ENCODE results near the gene PI4KA.
"Not testable (repeated sequence)": the region's sequence is repeated elsewhere in the genome, so short reads cannot be mapped to it uniquely, and the experiment has no call there.

The PI4KA gene

GRCh38 chr22:20844055-20845037 is 14.3 kb downstream of the PI4KA start:
- no peak for DNase-seq

- DNase-seq = peak; percentile 47
Measured at GRCh38 chr22:20843501-20843900, 15.1 kb downstream of the PI4KA start.

- no peak for DNase-seq
Measured at GRCh38 chr22:20840646-20841371, 17.8 kb downstream of the PI4KA start.

- DNase-seq = no peak
Measured at GRCh38 chr22:20839837-20840645, 18.6 kb downstream of the PI4KA start.

DNA sequence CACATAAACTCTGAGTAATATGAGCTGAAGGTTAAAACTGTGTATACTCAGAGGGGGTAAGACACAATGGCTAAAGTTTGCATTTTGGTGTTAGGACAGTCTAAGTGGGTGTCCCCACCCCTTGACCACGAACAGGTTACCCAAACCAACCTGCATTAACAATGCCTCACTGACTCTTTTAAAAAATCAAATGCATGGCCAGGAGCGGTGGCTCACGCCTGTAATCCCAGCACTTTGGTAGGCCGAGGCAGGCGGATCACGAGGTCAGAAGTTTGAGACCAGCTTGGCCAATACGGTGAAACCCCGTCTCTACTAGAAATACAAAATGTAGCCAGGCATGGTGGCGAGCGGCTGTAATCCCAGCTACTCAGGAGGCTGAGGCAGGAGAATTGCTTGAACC is 19.3 kb downstream of the PI4KA start:
- not testable (repeated sequence) for DNase-seq

DNA sequence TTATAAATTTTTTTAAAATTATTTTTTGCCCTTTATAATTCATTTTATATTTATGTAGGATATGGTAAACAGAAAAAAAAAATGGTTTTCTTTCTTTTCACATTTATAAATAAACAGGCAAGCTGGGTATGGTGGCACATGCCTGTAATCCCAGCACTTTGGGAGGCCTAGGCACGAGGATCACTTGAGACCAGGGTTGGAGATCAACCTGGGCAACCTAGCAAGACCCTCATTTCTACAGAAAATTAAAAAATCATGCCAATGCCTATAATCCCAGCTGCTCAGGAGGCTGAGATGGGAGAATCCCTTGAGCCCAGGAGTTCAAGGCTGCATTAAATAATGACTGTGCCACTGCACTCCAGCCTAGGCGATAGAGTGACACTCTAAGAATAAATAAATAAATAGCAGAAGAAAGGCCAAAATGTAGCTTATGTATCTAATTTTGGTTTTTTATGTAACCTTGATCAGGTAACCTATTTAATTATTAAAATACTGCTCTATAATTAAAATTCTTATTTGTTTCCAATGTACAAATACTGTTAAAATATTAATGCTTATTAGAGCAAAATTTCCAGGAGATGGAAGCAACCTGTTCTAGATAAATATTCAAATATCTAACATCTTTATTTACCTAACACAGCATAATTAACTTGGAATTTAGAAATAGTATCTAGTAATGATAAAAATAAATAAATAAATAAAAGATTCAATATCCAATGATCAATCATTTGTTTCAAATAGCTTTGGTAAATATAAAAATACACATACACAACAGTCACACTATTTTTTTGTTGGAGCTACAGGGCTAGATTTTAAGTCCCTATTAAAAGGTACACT is 21.4 kb downstream of the PI4KA start:
- no peak for DNase-seq

DNA sequence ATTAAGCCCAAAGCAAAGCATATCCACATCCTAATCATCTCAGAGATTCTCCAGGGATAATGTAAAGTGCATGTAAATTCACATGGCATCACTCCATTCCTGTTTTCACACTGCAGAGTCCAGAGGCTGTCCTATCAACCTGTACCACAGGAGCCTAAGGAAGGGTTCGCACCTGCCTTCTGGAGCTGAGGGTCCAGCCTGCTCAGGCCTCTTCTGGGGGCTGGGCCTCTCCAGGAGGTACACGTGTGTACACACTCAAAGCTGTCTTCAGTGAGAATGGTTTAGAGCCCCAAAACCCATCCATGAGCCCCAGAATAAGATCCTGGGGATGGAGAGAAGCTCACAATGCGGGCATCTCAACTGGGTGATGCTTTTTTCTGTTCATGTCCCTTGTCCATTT is 23.9 kb downstream of the PI4KA start:
- DNase-seq = no peak

DNA sequence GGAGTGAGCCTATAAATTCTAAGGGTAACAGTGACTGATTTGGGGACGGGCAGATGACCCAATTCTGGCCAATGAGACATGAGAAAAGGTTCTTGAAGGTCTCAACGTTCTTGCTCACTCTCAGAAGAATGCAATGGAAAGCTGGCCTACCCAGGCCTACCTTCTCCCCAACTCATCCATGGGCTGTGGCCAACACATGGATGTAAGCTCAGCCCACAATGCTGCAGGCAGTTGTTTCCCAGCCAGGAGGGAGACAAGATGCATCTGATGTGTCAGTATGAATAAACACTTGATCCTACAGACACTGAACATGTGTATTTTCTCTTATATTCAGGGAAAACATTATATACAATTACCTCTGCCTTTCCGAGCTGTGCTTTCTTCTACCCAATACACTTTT is 24.4 kb downstream of the PI4KA start:
- DNase-seq = no peak

- no peak for DNase-seq
Measured at GRCh38 chr22:20833225-20833665, 25.4 kb downstream of the PI4KA start.

DNA sequence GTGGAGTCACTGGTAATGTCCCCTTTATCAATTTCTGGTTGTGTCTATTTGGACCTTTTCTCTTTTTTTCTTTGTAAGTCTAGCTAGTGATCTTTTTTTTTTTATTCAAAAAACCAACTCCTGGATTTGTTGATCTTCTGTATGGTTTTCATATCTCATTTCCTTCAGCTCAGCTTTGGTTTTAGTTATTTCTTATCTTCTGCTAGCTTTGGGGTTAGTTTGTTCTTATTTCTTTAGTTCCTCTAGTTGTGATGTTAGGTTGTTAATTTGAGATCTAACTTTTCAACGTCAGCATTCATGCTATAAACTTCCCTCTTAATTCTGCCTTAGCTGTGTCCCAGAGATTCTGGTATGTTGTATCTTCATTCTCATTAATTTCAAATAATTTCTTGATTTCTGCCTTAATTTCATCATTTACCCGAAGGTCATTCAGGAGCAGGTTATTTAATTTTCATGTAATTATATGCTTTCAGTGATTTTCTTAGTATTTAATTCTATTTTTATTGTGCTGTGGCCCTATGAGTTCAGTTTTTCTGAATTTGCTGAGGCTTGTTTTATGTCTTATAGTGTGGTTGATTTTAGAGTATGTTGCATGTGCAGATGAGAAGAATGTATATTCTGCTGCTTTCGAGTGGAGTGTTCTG is 29.0 kb downstream of the PI4KA start:
- DNase-seq = no peak

GRCh38 chr22:20826373-20827152 is 32.0 kb downstream of the PI4KA start:
- not testable (repeated sequence) for DNase-seq

- no peak for DNase-seq
Measured at GRCh38 chr22:20825624-20826023, 33.0 kb downstream of the PI4KA start.

DNA sequence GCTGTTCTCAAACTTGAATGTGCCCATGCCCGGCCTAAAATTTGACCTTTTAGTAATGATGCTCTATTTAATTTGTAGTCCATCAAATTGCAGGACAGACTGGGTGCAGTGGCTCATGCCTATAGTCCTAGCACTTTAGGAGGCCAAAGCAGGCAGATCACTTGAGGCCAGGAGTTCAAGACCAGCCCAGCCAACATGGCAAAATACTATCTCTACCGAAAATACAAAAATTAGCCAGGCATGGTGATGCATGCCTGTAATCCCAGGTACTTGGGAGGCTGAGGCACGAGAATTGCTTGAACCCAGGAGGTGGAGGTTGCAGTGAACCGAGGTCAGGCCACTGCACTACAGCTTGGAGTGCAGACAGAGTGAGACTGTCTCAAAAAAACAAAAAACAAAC is 33.4 kb downstream of the PI4KA start:
- not testable (repeated sequence) for DNase-seq

- DNase-seq = no peak
Measured at GRCh38 chr22:20823264-20823663, 35.3 kb downstream of the PI4KA start.

DNA sequence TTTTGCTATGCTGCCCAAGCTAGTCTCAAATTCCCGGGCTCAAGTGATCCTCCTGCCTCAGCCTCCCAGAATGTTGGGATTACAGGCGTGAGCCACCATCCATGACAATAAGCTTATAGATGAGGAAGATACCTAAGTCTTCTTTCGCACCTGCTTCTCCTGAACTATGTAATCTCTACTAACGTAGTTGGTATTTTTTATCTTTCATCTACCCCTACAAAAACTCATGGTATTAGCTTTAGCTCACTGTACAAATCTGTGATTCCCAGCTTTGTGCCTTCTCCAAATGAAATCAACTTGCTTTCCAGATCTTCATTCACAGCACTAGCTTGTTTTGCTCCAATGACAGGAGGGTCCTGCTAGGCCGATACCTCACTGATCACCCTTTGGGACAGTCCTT is 36.4 kb downstream of the PI4KA start:
- no peak for DNase-seq

DNA sequence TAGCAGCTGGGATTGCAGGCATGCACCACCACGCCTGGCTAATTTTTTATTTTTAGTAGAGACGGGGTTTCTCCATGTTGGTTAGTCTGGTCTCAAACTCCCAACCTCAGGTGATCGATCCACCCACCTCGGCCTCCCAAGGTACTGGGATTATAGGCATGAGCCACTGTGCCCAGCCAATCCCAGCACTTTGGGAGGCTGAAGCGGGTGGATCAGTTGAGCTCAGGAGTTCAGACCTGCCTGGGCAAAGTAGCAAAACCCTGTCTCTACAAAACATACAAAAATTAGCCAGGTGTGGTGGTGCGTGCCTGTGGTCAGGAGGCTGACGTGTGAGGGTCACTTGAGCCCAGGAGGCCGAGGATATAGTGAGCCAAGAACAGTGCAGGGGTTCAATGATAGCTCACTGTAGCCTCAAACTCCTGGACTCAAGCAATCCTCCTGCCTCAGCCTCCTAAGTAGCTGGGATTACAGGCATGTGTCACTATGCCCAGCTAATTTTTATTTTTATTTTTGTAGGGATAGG is 36.8 kb downstream of the PI4KA start:
- not testable (repeated sequence) for DNase-seq

- DNase-seq = no peak
Measured at GRCh38 chr22:20819471-20819870, 39.1 kb downstream of the PI4KA start.

- no peak for DNase-seq
Measured at GRCh38 chr22:20818471-20818870, 40.1 kb downstream of the PI4KA start.

DNA sequence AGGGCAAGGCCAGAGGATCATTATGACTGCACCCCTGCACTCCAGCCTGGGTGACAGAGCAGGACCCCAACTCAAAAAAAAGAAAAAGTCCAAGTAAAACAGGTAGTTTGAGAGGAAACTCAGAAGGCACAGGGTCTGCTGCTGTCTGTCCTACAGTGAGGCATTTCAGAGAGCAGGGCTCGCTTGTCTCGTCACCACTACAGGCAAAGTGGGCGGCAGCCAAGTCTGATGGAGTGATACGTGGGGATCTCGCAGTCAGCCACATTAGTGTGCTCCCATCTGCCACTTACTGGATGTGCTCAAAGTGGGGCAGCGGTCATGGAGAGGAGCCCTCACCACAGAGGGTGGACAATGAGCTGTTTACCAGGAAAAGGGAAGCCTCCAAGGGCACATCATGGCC is 42.1 kb downstream of the PI4KA start:
- no peak for DNase-seq

DNA sequence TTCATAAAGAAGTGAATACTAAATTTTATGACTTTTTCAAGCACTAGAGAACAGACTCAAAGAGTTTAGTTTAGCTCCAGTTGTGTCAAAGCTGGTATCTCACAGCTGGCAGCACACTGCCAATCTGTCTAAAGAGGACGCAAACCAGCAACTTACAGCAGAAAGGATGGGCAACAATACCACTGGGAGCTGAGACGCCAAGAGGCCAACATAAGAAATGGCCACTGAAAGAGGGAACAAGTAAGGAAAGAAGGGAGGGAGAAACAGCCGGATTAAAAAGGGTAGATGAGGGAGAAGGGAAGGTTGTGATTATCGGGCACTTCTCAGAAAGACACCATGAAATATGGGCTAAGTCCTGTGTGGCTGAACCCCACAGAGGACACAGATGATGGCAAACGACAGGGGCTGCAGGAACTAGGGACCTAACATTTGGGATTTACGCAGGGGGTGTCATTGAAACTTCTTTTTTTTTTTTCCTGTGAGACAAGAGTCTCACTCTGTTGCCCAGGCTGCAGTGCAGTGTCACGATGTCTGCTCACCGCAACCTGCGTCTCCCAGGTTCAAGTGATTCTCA is 43.0 kb downstream of the PI4KA start:
- DNase-seq = no peak

Data from NCI-H510A treated with DMSO at 0.1 percent for 48 hours (cell line).